SHP77 (cell line): Measurements from ENCODE around the gene CNKSR3.

Source experiments
- DNase-seq, 2 experiments: peaks; one replicate each; lab custom pipeline; 2025; lab: John Stamatoyannopoulos, UW

CNKSR3 gene

GRCh38 chr6:154502553-154502952, 7.9 kb downstream of the CNKSR3 start:
- DNase-seq: no peak

GRCh38 chr6:154501578-154501868, 9.0 kb downstream of the CNKSR3 start:
- DNase-seq: no peak

- peak; percentile 30 to 34 for DNase-seq
These were observed 9.5 kb downstream of the CNKSR3 start for GRCh38 chr6:154500769-154501577.

GRCh38 chr6:154499855-154500589, 10.5 kb downstream of the CNKSR3 start:
- DNase-seq: no peak

DNA sequence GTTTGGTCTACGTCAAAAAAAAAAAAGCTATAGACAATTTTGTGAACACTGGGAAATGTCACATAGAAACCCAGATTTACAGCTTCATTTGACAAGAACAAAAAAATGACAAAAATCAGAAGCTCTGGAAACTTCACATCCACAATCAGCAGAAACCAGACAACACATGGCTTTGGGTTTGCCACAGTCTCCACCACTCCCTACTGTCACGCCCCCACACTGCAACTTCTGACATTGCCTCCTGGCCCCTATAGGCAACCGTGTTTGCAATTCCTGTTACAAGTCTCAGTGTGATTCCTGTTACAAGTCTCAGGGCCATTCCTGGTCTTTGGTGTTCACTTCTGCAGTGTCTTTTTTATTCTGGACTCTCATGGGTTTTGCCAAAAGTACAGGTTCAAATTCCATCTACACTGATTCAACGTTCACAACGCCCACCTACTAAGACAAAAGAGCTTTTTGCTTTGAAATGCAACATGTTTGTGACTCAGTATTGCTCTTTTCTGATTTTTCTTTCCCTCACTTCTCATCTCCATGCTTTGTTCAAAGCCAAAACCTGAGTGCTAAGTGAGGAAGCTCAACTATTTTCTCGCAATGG, 12.0 kb downstream of the CNKSR3 start:
- DNase-seq: no peak

DNA sequence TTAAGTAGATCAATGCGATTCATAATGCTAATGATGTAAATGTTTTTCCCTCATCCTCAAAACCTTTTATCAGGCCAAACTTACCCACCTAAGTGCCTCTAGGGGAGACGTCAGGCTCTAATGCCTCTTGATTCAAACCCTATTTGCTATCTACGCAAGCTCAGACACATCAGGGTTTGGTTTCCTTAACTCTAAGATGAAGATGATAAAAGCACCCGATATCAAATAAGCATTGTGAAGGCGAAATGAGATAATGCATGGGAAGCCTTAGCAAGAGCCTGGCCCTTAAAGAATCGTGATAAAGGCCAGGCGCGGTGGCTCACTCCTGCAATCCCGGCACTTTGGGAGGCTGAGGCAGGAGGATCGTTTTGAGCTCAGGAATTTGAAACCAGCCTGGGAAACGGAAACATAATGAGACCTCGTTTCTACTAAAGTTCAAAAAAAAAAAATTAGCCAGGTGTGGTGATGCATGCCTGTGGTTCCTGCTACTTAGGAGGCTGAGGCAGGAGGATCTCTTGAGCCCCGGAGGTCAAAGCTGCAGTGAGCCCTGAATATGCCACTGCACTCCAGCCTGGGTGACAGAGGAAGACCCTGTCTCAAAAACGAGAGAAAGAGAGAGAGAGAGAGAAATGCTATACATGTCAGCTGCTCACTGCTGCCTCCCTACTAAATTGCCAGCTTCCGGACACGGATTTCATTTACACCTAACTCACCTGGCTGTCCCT, 13.5 kb downstream of the CNKSR3 start:
- DNase-seq: no peak

DNA sequence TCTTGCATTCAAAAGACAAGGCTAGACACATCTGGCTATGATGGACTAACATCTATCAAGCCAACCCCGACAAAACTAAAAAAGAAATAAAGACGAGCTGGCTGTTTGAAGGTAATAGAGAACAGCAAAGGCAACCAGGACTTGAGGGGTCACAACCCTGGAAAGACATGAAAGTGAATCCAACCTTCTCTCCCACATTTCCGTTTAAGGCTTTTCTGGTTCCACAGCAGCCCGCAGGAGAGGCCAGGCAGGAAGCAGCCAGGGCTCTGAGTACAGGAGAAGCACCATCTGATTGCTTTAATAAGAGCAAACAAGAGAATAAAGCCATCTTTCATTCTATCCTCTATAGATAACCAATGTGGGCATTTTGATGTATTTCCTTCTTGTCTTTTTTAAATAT, 14.3 kb downstream of the CNKSR3 start:
- no peak for DNase-seq

DNA sequence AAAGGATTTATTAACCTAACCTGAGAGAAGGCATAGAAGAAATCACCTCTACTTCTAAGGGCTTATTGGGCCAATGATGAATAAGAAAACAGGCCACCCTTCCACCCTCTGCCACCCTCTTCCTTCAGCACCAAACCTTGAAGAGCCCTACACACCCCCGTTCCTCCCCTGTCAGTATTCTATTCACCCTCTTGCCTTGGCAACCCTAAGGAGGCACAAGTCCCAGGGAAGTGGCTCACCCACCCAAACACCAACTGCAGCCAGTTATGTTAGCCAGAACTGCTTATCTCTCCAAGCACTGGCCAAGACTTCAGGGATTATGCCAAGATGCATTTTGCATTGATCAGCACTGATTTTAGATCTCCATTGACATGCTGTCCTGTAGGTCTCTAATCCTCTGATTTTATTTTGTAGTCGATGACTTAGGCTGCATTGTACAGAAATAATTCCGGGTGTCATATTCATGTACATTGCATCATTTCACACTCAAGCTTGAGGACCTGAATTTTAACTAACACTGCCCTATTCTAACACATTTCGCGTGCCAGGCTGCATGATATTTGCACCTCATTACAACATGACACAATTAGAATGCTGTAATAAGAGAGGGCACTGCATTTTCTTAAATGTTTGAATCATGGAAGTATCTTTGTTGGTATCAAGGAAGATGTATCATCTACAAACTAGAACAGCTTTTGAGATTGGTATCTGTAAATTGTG, 15.7 kb downstream of the CNKSR3 start:
- DNase-seq: no peak

DNA sequence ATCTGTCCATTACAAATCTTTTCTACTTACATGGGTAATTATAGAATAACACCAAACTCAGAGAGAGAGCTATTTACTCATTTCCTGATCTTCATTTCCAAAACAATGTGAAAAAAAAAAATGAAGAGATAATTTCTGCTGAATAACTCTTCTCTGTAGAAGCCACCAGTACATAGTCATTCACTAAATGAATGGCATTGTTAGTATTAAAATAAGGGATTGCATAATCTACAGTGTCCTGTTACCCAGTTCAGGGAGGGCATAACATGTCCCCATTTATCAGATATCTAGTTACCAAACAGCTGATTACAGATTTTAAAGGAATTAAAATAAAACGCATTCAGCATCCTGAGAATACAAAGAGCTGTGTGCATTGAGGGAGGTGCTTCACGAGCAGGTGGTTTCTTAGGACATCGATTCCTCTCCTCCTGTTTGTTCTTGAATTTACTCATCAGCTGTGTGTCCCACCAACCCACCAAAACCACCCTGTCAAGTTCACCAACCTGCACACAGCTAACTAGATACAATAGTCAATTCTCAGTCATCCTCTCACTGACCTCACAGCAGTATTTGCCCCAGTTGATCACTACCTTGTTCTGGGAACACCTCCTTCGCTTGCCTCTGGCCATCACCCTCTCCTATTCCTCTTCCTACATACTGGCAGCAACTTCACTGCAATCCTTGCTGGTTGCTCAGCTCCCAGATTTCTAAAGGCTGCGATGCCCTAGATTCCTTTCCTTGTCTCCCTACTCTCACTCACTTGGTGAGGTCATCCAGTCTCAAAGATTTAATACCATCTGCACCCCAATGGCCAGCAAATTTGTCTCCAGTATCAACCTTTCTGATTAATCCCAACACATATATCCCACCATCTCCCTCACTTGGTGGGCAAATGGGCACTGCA, 18.7 kb downstream of the CNKSR3 start:
- DNase-seq: no peak

- no peak for DNase-seq
These were observed 20.7 kb downstream of the CNKSR3 start for GRCh38 chr6:154489822-154490221.

- DNase-seq: no peak
These were observed 21.6 kb downstream of the CNKSR3 start for GRCh38 chr6:154488802-154489437.

- no peak for DNase-seq
These were observed 22.3 kb downstream of the CNKSR3 start for GRCh38 chr6:154488248-154488593.

DNA sequence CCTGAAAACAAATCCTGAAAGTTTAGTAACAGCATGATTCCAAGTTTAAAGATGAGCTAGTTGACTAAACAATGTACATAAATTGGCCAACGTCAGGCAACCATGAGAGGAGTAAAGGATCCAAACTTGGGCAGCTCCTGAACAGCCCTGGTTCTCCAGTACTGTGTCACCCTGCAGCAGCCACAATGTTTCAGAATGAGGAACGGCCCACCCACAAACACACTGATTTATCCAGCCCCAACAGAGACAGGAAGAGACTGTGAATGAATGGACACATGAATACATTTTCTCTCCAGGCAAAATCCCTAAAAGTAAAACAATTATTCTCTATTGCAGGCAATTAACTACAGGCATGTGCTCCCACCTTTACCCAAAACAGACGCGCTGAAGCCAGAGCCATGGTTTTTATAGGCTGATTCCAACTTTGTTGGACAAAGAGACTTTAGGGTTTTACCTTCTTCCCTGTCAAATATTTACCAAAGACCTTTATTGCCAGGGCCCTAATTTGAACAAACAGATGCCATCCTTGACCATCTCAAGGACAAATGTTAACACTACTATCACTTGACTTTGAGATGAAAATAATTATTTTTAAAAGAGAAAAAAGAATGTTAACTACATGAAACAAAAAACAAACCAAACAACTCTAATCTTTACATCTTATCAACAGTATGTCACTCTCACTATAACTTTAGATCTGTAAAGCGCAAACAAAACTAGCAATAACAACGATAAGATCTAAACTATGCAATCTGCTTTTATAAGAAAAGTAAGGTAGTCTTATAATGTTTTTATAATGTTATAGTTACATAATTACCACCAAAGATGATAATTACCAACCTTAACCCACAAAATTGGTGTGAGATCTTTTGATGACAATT, 22.9 kb downstream of the CNKSR3 start:
- no peak for DNase-seq

- no peak for DNase-seq
These were observed 24.7 kb downstream of the CNKSR3 start for GRCh38 chr6:154485815-154486214.

- no peak for DNase-seq
These were observed 25.5 kb downstream of the CNKSR3 start for GRCh38 chr6:154484942-154485341.

- DNase-seq: peak in 1 of 2 experiments; percentile 30
These were observed 27.6 kb downstream of the CNKSR3 start for GRCh38 chr6:154482858-154483257.

DNA sequence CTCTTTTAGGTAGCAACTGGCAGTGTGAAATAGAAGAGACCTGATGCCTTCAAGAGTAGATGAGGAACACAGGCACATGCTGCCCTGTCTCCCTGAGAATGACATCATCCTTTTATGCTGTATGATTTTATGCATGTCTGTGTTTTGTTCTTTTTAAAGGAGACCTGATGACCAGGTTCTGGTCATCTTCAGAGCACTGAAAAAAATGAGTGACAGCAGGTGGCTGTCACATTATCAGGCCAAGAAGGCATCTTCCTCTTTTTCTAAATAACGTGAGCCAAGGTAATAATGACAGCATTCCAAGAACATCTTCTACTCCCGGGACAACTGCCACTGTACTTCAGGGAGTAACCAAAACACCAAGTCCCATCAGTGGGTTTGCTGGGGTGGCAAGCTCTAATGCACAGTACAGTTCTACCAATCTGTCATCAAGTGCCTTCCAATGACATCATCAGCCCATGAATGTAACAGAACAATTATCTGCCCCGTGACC, 28.9 kb downstream of the CNKSR3 start:
- peak in 1 of 2 experiments; percentile 22 for DNase-seq

DNA sequence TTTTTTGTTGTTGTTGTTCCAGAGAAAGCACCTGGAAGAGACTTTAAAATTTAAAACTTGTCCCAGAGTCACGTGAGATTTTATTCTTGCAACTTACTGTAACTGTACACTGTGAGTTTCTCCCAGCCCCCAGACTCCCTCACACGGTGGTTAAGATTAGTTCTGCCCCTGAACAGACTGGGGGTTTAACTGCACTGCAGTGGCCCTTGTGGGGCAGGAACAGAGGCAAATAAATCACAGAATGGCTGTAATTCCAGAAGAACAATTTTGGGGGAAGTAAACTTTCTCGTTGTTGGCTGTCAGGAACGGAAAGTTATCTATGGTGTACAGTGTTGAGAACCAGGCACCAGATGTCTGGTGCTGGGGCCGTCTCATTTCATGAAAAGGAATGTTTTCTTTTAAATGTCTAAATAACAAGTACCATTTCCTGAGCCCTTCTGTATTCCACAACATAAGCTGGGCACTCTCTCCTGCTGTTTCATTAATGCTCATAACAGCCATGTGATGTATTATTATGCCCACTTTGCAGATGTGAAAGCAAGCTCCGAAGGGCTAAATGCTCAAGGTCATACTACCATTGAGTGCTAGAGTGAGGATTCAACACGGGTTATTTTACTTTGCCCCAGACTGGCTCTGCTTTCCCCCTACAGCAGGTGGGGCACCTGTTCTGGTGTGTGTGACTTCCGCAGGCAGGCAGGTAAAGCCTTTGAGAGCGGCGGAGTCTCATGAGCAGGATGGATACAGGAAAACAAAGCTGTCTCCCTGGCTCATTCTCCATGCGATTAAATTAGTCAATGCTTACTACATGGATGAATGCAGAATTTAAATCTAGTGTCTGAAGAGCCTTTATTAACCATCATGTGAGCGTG, 30.5 kb downstream of the CNKSR3 start:
- DNase-seq: no peak
